ENCODE measurements around the gene SMARCC1.

- TF ChIP-seq CTCF (IDR thresholded peaks at IDR 0.05) (no peak), POLR2A (IDR thresholded peaks at IDR 0.05) (no peak)
Observed at GRCh38 chr3:47761046-47761445, 20.6 kb downstream of the SMARCC1 start.
